ENCODE results near the gene CST7.

CST7 gene

GRCh38 chr20:24949756-24950127 is 673 bp downstream of the CST7 start:
- DNase-seq (ENCODE audit: low read depth): no peak
- H3K4me3 ChIP-seq (ENCODE audit: low read depth, low read length): no peak overlapping the region
- TF ChIP-seq CTCF (IDR thresholded peaks at IDR 0.05; ENCODE audit: control insufficient read depth, extremely low read depth, insufficient read depth): no peak

GRCh38 chr20:24950128-24950835 is 1.2 kb downstream of the CST7 start:
- no peak for DNase-seq (ENCODE audit: low read depth)
- no peak for TF ChIP-seq CTCF (IDR thresholded peaks at IDR 0.05; ENCODE audit: control insufficient read depth, extremely low read depth, insufficient read depth)
- no peak overlapping the region for H3K4me3 ChIP-seq (ENCODE audit: low read depth, low read length)

- no peak for DNase-seq (ENCODE audit: low read depth)
- TF ChIP-seq CTCF (IDR thresholded peaks at IDR 0.05; ENCODE audit: control insufficient read depth, extremely low read depth, insufficient read depth): no peak
- H3K4me3 ChIP-seq (ENCODE audit: low read depth, low read length): no peak overlapping the region
These were observed 1.9 kb downstream of the CST7 start for GRCh38 chr20:24950836-24951525.

GRCh38 chr20:24951536-24952083 is 2.5 kb downstream of the CST7 start:
- no peak for TF ChIP-seq CTCF (IDR thresholded peaks at IDR 0.05; ENCODE audit: control insufficient read depth, extremely low read depth, insufficient read depth)
- H3K4me3 ChIP-seq (ENCODE audit: low read depth, low read length): no peak overlapping the region
- no peak for DNase-seq (ENCODE audit: low read depth)

GRCh38 chr20:24952376-24953208 is 3.5 kb downstream of the CST7 start:
- no peak overlapping the region for H3K4me3 ChIP-seq (ENCODE audit: low read depth, low read length)
- no peak for DNase-seq (ENCODE audit: low read depth)
- TF ChIP-seq CTCF (IDR thresholded peaks at IDR 0.05; ENCODE audit: control insufficient read depth, extremely low read depth, insufficient read depth): no peak

GRCh38 chr20:24953209-24953575 is 4.1 kb downstream of the CST7 start:
- no peak overlapping the region for H3K4me3 ChIP-seq (ENCODE audit: low read depth, low read length)
- no peak for DNase-seq (ENCODE audit: low read depth)
- TF ChIP-seq CTCF (IDR thresholded peaks at IDR 0.05; ENCODE audit: control insufficient read depth, extremely low read depth, insufficient read depth): no peak

All from LNCaP clone FGC (cell line).